GM21576 (cell line): ENCODE results near the gene ARHGAP27.

Source experiments
- ATAC-seq: cut with Tn5 transposase; IDR thresholded peaks from one replicate; pipeline ENCODE4 v1.9.1; 2021; ENCODE audit warnings: mild to moderate bottlenecking, moderate library complexity; ENCODE audit not compliant: unreplicated experiment

ARHGAP27 gene

GRCh38 chr17:45408611-45409421 lies 23.9 kb downstream of the ARHGAP27 start:
- ATAC-seq = no peak

- ATAC-seq = no peak
Measured at GRCh38 chr17:45406107-45406506, 26.6 kb downstream of the ARHGAP27 start.

- no peak for ATAC-seq
Measured at GRCh38 chr17:45405250-45406086, 27.2 kb downstream of the ARHGAP27 start.

GRCh38 chr17:45404870-45405249 lies 27.8 kb downstream of the ARHGAP27 start:
- no peak for ATAC-seq

GRCh38 chr17:45403906-45404490 lies 28.7 kb downstream of the ARHGAP27 start:
- no peak for ATAC-seq

- no peak for ATAC-seq
Measured at GRCh38 chr17:45402916-45403315, 29.8 kb downstream of the ARHGAP27 start.

- no peak for ATAC-seq
Measured at GRCh38 chr17:45398800-45399199, 33.9 kb downstream of the ARHGAP27 start.

GRCh38 chr17:45397796-45398195 lies 34.9 kb downstream of the ARHGAP27 start:
- no peak for ATAC-seq

- no peak for ATAC-seq
Measured at GRCh38 chr17:45396496-45397205, 36.0 kb downstream of the ARHGAP27 start.

GRCh38 chr17:45395569-45396415 lies 36.9 kb downstream of the ARHGAP27 start:
- ATAC-seq = no peak

- no peak for ATAC-seq
Measured at GRCh38 chr17:45394913-45395568, 37.6 kb downstream of the ARHGAP27 start.

GRCh38 chr17:45394564-45394912 lies 38.1 kb downstream of the ARHGAP27 start:
- no peak for ATAC-seq

- no peak for ATAC-seq
Measured at GRCh38 chr17:45394091-45394490, 38.6 kb downstream of the ARHGAP27 start.

- no peak for ATAC-seq
Measured at GRCh38 chr17:45393411-45393810, 39.3 kb downstream of the ARHGAP27 start.

- no peak for ATAC-seq
Measured at GRCh38 chr17:45391918-45392317, 40.8 kb downstream of the ARHGAP27 start.

GRCh38 chr17:45391291-45391690 lies 41.4 kb downstream of the ARHGAP27 start:
- no peak for ATAC-seq

- no peak for ATAC-seq
Measured at GRCh38 chr17:45389354-45389753, 43.3 kb downstream of the ARHGAP27 start.

- ATAC-seq = no peak
Measured at GRCh38 chr17:45388604-45389325, 43.9 kb downstream of the ARHGAP27 start.

GRCh38 chr17:45387739-45388138 lies 44.9 kb downstream of the ARHGAP27 start:
- ATAC-seq = no peak
